Measurements from ENCODE around the gene RNF41. TPM values are rescaled to one million over a fixed set of nuclear protein-coding genes. Genes with fewer than 3 reads are reported as not detected.
A peak's percentile ranks its signal among the peaks of the same experiment; 100 is the strongest.

RNF41 gene
- total RNA-seq, 1 donor from 2014 or later: 79.6 TPM

DNA sequence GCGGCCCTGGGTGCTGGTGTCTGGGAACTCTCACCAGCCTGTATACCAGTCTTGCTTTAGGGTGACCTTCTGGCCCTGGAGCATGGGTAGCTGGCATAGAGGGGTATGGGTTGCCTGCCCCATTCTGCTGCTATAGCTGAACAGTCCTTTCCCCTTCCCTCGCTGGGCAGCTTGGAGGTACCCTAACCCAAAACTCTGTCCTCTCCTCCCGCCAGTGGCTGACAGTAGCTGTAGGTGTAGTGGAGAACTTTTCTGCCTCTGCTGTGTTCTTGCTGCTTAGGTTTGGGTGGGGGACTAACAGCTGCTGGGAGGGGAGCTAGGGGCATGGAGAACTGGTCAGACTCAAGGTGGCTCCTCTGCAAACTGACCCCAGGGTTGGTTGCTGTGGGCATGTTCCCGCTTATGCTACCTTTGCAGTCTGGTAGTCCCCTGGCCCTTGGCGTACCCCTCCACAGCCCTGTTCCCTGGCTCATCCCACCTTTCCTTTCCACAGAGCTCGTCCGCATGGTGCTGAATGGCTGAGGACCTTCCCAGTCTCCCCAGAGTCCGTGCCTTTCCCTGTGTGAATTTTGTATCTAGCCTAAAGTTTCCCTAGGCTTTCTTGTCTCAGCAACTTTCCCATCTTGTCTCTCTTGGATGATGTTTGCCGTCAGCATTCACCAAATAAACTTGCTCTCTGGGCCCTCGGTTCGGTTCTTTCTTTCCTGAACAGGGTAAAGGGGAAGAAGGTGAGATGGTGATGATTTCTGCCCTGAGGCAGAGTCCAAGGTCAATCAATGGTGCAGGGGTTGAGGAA lies 60.6 kb downstream of the RNF41 start:
- peaks cover 35% of the 10 kb centered on the region for H3K4me1 ChIP-seq
- H3K36me3 ChIP-seq: peaks cover 3 to 62% of the 10 kb centered on the region in 2 donors
- H3K27me3 ChIP-seq: no peaks in the 10 kb centered on the region
- no peak for DNase-seq (ENCODE audit: extremely low spot score in 2 of 2)
- peak overlapping the region; percentile 93 to 97 for H3K4me3 ChIP-seq
- no peaks in the 10 kb centered on the region for H3K9me3 ChIP-seq
- no peak for TF ChIP-seq POLR2AphosphoS5 (IDR thresholded peaks at IDR 0.05; ENCODE audit: insufficient read depth in 1 of 2, low read depth in 1 of 2)
- TF ChIP-seq POLR2A (IDR thresholded peaks at IDR 0.05): no peak
- TF ChIP-seq, protein P1, sequence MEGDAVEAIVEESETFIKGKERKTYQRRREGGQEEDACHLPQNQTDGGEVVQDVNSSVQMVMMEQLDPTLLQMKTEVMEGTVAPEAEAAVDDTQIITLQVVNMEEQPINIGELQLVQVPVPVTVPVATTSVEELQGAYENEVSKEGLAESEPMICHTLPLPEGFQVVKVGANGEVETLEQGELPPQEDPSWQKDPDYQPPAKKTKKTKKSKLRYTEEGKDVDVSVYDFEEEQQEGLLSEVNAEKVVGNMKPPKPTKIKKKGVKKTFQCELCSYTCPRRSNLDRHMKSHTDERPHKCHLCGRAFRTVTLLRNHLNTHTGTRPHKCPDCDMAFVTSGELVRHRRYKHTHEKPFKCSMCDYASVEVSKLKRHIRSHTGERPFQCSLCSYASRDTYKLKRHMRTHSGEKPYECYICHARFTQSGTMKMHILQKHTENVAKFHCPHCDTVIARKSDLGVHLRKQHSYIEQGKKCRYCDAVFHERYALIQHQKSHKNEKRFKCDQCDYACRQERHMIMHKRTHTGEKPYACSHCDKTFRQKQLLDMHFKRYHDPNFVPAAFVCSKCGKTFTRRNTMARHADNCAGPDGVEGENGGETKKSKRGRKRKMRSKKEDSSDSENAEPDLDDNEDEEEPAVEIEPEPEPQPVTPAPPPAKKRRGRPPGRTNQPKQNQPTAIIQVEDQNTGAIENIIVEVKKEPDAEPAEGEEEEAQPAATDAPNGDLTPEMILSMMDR (IDR thresholded peaks at IDR 0.05): no peak
- intact Hi-C loops (cut with DNase I): loop anchor here (5.0 kb wide), 1 partner anchor 39 kb away; no protein-coding TSS in a partner anchor
- H3K27ac ChIP-seq: peak overlapping the region; percentile 99

DNA sequence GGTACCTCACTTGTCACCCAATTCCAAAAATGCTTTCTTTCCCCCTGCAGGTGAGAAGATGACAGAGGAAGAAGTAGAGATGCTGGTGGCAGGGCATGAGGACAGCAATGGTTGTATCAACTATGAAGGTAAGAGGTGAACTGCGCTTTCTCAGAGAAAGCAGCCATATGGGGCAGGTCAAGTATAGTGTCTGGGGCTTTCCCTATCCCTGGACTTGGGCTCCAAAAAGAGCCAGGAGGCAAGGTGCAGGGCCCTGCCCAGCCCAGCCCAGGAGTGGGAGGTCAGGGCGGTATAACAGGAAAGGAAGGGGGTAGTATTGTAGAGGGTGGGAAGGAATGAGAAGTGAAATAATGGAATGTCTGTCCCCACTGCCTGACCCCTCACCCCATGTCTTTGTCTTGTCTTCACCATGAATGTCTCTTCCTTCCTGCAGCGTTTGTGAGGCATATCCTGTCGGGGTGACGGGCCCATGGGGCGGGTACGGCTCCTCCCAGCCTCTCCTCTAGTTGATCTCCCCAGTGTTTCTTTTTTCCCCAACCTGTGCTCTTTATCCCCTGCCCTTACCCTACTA lies 61.4 kb downstream of the RNF41 start:
- Histone ChIP-seq H3K4me1 (peaks cover 35% of the 10 kb centered on the region), H3K27ac (peak overlapping the region; percentile 99), H3K9me3 (no peaks in the 10 kb centered on the region), H3K4me3 (peak overlapping the region; percentile 93 to 97), H3K27me3 (no peaks in the 10 kb centered on the region), H3K36me3 (peaks cover 3 to 54% of the 10 kb centered on the region in 2 donors)
- TF ChIP-seq POLR2AphosphoS5 (IDR thresholded peaks at IDR 0.05; ENCODE audit: insufficient read depth in 1 of 2, low read depth in 1 of 2): peak in 1 of 2 donors; percentile 29
- TF ChIP-seq POLR2A (IDR thresholded peaks at IDR 0.05): no peak
- TF ChIP-seq, protein P1 (IDR thresholded peaks at IDR 0.05): no peak
- intact Hi-C loops (cut with DNase I): loop anchor here (5.0 kb wide), 1 partner anchor 38 kb away; no protein-coding TSS in a partner anchor
- no peak for DNase-seq (ENCODE audit: extremely low spot score in 2 of 2)

DNA sequence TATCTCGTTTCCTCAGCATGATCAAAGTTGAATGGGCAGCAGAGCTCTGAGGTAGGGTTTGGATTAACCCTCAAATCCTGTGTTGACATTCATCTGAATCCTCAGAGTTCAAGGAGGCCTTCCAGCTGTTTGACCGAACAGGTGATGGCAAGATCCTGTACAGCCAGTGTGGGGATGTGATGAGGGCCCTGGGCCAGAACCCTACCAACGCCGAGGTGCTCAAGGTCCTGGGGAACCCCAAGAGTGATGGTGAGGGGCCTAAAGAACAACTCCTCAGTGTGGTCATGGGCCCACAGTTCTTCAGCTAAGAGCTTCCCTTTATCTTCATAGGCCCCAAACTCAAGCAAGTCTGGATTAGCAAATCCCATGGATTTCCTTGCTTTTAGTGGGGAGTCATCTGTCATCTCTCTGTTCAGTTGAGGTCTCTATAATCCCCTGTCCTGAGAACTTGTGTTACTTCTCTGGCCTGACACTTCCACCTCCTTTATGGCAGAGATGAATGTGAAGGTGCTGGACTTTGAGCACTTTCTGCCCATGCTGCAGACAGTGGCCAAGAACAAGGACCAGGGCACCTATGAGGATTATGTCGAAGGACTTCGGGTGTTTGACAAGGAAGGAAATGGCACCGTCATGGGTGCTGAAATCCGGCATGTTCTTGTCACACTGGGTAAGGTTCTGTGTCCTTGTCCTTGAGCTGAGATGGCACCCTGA lies 62.1 kb downstream of the RNF41 start:
- Histone ChIP-seq H3K27ac (peak overlapping the region; percentile 99), H3K27me3 (no peaks in the 10 kb centered on the region), H3K36me3 (peaks cover 3 to 47% of the 10 kb centered on the region in 2 donors), H3K4me3 (peak overlapping the region; percentile 93 to 97), H3K9me3 (no peaks in the 10 kb centered on the region), H3K4me1 (peaks cover 35% of the 10 kb centered on the region)
- TF ChIP-seq POLR2AphosphoS5 (IDR thresholded peaks at IDR 0.05; ENCODE audit: insufficient read depth in 1 of 2, low read depth in 1 of 2) (peak in 1 of 2 donors; percentile 8), POLR2A (IDR thresholded peaks at IDR 0.05) (no peak)
- TF ChIP-seq, protein P1 (IDR thresholded peaks at IDR 0.05): no peak
- no peak for DNase-seq (ENCODE audit: extremely low spot score in 2 of 2)
- intact Hi-C loops (cut with DNase I): loop anchor here (5.0 kb wide), 1 partner anchor 37 kb away; no protein-coding TSS in a partner anchor

DNA sequence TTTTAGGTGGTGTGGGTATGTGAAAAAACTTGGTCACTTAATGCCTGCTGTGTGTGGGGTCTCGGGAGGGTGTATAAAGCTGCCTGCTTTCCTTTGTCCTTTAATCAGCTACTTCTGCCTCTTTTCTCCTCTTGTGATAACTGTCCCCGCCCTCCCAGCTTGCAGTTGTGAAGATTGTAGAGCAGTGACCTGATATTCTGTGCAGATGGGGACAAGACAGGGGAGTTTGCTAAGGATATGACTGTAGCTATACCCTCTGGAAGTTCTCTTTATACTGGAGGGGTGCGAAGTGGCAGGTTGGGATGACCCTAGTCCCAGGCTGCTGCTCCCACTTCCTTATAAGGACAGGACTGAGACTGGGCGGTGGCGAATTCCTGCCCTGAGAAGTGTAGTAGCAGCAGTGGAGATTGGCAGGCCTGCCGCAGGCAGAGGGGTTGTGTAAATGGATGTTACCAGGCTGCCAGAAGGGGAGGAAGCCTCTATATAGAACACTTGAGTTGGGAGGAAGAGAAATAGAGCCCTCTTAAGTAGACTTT lies 62.7 kb downstream of the RNF41 start:
- Histone ChIP-seq H3K4me3 (peak overlapping the region; percentile 93 to 97), H3K9me3 (no peaks in the 10 kb centered on the region), H3K36me3 (peaks cover 3 to 41% of the 10 kb centered on the region in 2 donors), H3K27ac (peak overlapping the region; percentile 99), H3K27me3 (no peaks in the 10 kb centered on the region), H3K4me1 (peaks cover 35% of the 10 kb centered on the region)
- TF ChIP-seq POLR2A (IDR thresholded peaks at IDR 0.05): no peak
- peak; percentile 31 to 87 for TF ChIP-seq POLR2AphosphoS5 (IDR thresholded peaks at IDR 0.05; ENCODE audit: insufficient read depth in 1 of 2, low read depth in 1 of 2)
- intact Hi-C loops (cut with DNase I): no loop called here
- DNase-seq (ENCODE audit: extremely low spot score in 2 of 2): no peak

Data from vagina (tissue), 2 donors.